IPS-20b (cell line): ENCODE results near the gene NR1D1.

Source experiments
- H3K27ac ChIP-seq: one replicate; pipeline ENCODE4 v1.5.1; 2013; ENCODE audit warnings: low read length
- H3K27me3 ChIP-seq: 2 replicates; pipeline ENCODE4 v1.6.1; 2013; ENCODE audit warnings: mild to moderate bottlenecking, low read length, inconsistent platforms; ENCODE audit not compliant: insufficient read depth
- H3K36me3 ChIP-seq: 2 replicates; pipeline ENCODE4 v1.6.1; 2013; ENCODE audit warnings: low read depth, mild to moderate bottlenecking, inconsistent platforms, low read length, moderate library complexity; ENCODE audit not compliant: insufficient read depth
- H3K4me1 ChIP-seq: 2 replicates; pipeline ENCODE4 v1.6.1; 2013; ENCODE audit warnings: mild to moderate bottlenecking, control low read depth, inconsistent platforms, low read length, moderate library complexity; ENCODE audit not compliant: insufficient read depth
- H3K4me3 ChIP-seq: 2 replicates; pipeline ENCODE4 v1.5.1; 2013; ENCODE audit warnings: mild to moderate bottlenecking, low read length, inconsistent platforms
- H3K9ac ChIP-seq: 2 replicates; pipeline ENCODE4 v1.6.1; 2013; ENCODE audit warnings: low read depth, mild to moderate bottlenecking, inconsistent platforms, low read length, moderate library complexity
- H3K9me3 ChIP-seq: 2 replicates; pipeline ENCODE4 v1.6.1; 2013; ENCODE audit warnings: mild to moderate bottlenecking, low read depth, low read length, inconsistent platforms; ENCODE audit not compliant: insufficient read depth

Gene NR1D1

DNA sequence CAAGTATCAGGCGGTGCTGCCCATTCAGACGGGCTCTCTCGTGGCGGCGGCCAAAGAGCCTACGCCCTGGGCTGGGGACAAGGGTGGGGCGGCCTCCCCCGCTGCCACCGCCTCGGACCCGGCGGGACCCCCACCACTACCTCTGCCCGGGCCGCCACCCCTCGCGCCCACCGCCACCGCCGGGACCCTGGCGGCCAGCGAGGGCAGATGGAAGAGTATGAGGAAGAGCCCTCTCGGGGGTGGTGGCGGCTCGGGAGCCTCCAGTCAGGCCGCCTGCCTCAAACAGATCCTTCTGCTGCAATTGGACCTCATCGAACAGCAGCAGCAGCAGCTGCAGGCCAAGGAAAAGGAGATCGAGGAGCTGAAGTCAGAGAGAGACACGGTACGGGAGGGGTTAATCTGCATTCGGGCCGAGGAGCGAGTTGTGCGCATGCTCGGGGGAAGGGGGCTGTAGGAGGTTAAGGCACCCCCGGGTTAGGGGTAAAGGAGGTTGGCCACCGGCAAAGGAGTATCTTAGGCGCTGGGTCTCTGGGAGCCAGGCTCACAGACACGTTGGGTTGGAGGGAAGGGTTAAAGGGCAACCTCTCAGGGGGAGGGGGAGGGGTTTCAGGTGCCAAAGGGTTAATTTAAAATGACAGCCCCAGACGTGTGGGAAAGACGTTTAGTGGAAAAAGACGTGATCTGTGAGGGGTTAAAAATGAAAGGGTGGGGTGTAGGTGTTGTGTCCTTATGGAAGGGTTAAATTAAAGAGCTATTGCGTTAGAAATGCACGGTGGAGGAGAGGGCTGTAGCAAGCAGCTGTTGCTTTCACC is 22.8 kb upstream of the NR1D1 start:
- H3K27me3 ChIP-seq: no peaks in the 10 kb centered on the region
- H3K36me3 ChIP-seq: peaks cover 35% of the 10 kb centered on the region
- H3K4me1 ChIP-seq: peaks cover 9% of the 10 kb centered on the region; the same call in 1 of the 2 replicates
- no peaks in the 10 kb centered on the region for H3K9me3 ChIP-seq
- peak overlapping the region; percentile 81 for H3K27ac ChIP-seq
- H3K9ac ChIP-seq: peak overlapping the region; percentile 81; the same call in 1 of the 2 replicates
- H3K4me3 ChIP-seq: peak overlapping the region; percentile 91

DNA sequence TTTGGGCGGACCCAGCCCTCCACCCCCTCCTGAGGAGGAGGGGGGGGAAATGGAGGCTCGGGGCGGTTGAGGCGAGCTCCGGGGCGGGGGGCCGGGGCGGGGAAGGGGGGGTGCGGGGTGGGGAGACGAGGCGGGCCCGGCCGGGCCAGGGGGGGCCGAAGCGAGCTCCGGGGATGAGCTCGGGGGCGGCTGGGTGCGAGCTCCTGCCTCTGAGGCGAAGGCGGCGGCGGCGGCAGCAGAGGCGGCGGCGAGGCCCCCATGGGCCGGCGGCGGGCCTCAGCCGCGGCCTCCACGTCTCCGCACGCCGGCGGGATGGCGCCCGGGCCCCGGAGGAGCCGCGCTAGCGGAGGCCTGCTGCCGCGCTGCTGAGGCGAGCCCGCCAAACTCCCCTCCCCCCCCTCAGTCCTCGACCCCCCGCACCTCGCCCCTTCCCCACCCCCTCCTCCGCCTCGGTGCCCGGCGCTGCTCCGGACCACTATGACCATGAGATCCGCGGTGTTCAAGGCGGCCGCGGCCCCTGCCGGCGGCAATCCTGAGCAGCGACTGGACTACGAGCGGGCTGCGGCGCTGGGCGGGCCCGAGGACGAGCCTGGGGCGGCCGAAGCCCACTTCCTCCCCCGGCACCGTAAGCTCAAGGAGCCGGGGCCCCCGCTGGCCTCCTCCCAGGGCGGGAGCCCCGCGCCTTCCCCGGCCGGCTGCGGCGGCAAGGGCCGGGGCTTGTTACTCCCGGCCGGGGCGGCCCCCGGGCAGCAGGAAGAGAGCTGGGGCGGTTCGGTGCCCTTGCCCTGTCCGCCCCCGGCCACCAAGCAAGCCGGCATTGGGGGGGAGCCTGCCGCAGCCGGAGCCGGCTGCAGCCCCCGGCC is 22.0 kb upstream of the NR1D1 start:
- peak overlapping the region; percentile 81 for H3K27ac ChIP-seq
- no peaks in the 10 kb centered on the region for H3K9me3 ChIP-seq
- peaks cover 27% of the 10 kb centered on the region for H3K36me3 ChIP-seq
- H3K4me3 ChIP-seq: peak overlapping the region; percentile 91; the same call in 1 of the 2 replicates
- H3K9ac ChIP-seq: peak overlapping the region; percentile 92; the same call in 1 of the 2 replicates
- peaks cover 9% of the 10 kb centered on the region; the same call in 1 of the 2 replicates for H3K4me1 ChIP-seq
- no peaks in the 10 kb centered on the region for H3K27me3 ChIP-seq

GRCh38 chr17:40121181-40122135 is 21.1 kb upstream of the NR1D1 start, which contains the start of gene MSL1:
Gene MSL1 (plus strand): TSS chr17:40121971. CDS start chr17:40122613, 642 bp downstream.
- peak within 1 kb of the TSS; percentile 91 for H3K4me3 ChIP-seq

GRCh38 chr17:40115101-40115436 is 14.7 kb upstream of the NR1D1 start:
- H3K27ac ChIP-seq: no peak overlapping the region
- no peaks in the 10 kb centered on the region for H3K36me3 ChIP-seq
- H3K4me1 ChIP-seq: peaks cover 37% of the 10 kb centered on the region
- no peaks in the 10 kb centered on the region for H3K27me3 ChIP-seq
- no peak overlapping the region for H3K9ac ChIP-seq
- no peaks in the 10 kb centered on the region for H3K9me3 ChIP-seq
- H3K4me3 ChIP-seq: no peak overlapping the region

More at GRCh38 chr17:40121181-40122135, 21.1 kb upstream of the NR1D1 start, which contains the start of gene MSL1:
- Histone ChIP-seq H3K27ac (peak within 1 kb of the TSS; percentile 81), H3K27me3 (no peaks in the 10 kb centered on the region), H3K9ac (peak within 1 kb of the TSS; percentile 92), H3K4me1 (peaks cover 9% of the 10 kb centered on the region; the same call in 1 of the 2 replicates), H3K9me3 (no peaks in the 10 kb centered on the region), H3K36me3 (peaks cover 18% of the 10 kb centered on the region)

DNA sequence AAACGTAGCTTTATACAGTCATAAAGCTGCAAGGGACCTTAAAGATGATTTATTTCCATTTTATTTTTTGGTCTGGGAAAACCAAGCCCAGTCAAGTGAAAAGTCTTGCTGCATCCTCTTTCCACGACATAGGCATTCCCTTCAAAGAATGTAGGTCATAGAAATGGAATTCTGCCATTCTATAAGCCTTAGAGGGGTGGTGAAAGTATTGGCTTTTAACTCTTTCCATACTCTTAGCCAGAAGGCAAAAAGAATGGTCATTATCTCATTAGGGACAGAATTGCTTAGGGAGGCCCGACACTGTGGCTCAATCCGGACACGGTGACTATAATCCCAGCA is 13.5 kb upstream of the NR1D1 start:
- H3K9me3 ChIP-seq: no peaks in the 10 kb centered on the region
- H3K4me1 ChIP-seq: peaks cover 37% of the 10 kb centered on the region
- H3K27me3 ChIP-seq: no peaks in the 10 kb centered on the region
- peak overlapping the region; percentile 61; the same call in 1 of the 2 replicates for H3K4me3 ChIP-seq
- peak overlapping the region; percentile 86; the same call in 1 of the 2 replicates for H3K9ac ChIP-seq
- no peaks in the 10 kb centered on the region for H3K36me3 ChIP-seq
- peak overlapping the region; percentile 94 for H3K27ac ChIP-seq

DNA sequence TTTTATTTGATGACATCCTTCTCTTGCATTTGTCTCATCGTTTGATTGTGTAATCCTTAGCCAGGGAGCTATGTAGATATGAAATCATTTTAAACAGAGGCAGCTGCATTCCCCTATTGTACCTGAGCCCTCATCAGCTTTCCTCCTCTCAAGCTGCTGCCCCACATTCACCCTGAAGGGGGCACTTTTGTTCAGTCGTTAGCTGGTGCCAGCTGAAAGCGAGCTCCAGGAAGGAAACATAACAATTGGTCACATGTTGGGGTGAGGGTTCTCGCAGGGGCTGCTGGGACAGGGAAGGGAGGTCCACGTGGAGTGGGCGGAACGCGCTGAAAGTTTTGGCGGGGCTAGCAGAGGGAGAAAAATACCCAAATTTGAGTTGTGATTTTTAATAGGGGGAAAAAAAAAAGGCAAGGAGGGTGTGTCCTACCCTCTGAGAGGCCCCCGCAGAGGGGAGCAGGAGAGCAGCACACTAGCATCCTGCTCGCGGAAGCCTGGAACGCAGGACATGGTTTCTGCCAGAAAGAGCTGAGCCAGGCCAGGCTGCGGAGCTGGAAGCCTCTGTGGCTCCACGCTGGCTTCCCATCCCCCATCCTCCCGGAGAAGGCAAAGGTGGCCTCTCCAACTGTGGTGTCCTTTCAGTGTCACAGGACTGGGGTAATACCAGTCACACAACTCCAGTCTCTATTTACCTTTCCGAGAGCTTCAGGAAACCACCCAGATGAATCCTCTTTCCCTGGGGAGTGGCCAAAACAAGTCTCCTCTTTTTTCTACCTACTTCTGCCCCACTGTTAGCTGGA is 12.9 kb upstream of the NR1D1 start:
- H3K9me3 ChIP-seq: no peaks in the 10 kb centered on the region
- H3K9ac ChIP-seq: peak overlapping the region; percentile 86
- peaks cover 37% of the 10 kb centered on the region for H3K4me1 ChIP-seq
- peak overlapping the region; percentile 94 for H3K27ac ChIP-seq
- peak overlapping the region; percentile 61; the same call in 1 of the 2 replicates for H3K4me3 ChIP-seq
- H3K27me3 ChIP-seq: no peaks in the 10 kb centered on the region; the same call in 1 of the 2 replicates
- H3K36me3 ChIP-seq: no peaks in the 10 kb centered on the region

GRCh38 chr17:40112718-40113109 is 12.3 kb upstream of the NR1D1 start:
- Histone ChIP-seq H3K27ac (no peak overlapping the region), H3K9ac (peak overlapping the region; percentile 49; the same call in 1 of the 2 replicates), H3K4me1 (peaks cover 40% of the 10 kb centered on the region), H3K9me3 (no peaks in the 10 kb centered on the region), H3K36me3 (no peaks in the 10 kb centered on the region), H3K4me3 (no peak overlapping the region), H3K27me3 (peaks cover 5% of the 10 kb centered on the region)

DNA sequence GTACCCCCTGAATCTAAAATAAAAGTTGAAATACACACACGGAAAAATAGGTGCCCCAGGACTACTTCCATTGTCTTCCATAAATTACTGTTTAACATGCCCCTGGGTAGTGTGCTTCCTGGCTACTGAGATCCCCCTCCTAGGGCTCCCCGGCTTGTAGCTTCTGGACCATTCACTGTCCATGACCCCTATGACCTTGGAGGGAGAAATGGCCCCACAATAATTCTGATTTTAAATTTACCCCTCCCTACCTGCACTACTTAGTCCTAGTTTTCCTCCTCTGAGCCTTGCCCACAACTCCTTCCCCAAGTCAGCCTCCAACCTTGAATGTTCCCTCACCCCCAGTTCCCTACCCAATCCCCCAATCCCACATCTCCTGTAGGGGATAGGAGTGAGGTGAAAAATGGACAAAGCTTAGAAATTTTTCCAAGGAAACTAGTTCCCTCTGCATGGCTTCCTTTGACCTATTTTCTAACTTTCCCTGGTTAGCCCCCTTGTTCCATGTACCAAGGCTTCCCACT is 11.9 kb upstream of the NR1D1 start:
- peaks cover 45% of the 10 kb centered on the region for H3K4me1 ChIP-seq
- H3K27me3 ChIP-seq: peaks cover 10% of the 10 kb centered on the region
- H3K9me3 ChIP-seq: no peaks in the 10 kb centered on the region
- no peak overlapping the region for H3K27ac ChIP-seq
- H3K4me3 ChIP-seq: peak overlapping the region; percentile 26; the same call in 1 of the 2 replicates
- H3K9ac ChIP-seq: peak overlapping the region; percentile 49; the same call in 1 of the 2 replicates
- H3K36me3 ChIP-seq: no peaks in the 10 kb centered on the region

DNA sequence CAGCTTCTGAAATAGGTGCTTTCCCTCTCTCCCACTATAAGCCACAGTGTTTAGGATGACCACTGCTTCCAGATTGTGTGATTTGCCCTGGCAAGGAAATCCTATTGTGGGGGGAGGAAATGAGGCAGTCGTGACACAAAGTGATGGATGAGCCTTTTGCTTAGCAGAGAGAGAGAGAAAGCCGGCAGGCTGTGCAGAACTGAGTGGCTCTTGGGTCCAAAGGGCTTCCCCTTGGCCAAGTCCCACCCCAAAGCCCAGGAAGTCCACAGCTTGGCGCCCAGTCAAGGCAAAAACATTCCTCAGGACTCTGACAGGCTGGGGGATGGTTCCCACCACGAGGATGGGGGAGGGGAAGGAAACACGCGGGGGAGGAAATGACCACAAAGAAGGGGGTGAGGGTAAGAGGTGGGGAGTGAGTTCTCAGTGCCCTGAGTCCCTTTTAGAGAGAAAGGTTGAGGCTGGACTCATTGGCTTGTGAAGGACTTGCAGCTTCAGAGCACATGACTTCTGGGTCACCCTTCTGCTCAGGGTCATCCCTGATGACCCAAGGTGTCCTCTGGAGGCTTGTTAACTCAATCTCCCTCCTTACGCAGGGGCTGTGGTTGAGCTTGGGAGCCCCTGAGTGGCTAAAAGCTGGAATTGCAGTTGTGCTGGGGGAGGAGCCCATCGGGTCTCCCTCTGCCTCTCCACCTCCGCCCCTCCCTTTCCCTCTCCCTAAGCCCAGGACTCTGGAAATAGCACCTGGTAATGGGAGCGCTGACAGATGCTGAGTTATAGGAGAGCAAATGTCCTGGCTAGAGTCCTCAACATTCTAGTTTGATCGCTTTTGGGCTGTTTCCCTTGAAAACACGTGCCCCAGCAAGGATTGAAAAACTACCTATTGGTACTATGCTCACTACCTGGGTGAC is 11.1 kb upstream of the NR1D1 start:
- peaks cover 53% of the 10 kb centered on the region for H3K4me1 ChIP-seq
- H3K27me3 ChIP-seq: peaks cover 18% of the 10 kb centered on the region
- H3K36me3 ChIP-seq: no peaks in the 10 kb centered on the region
- H3K27ac ChIP-seq: no peak overlapping the region
- H3K4me3 ChIP-seq: peak overlapping the region; percentile 26; the same call in 1 of the 2 replicates
- H3K9ac ChIP-seq: peak overlapping the region; percentile 49; the same call in 1 of the 2 replicates
- H3K9me3 ChIP-seq: no peaks in the 10 kb centered on the region
